ENCODE data around the gene MSL3B.
"Not testable (repeated sequence)": the region's sequence is repeated elsewhere in the genome, so short reads cannot be mapped to it uniquely, and the experiment has no call there.

Gene MSL3B

GRCh38 chr2:233867993-233868532 lies at the start of gene MSL3B:
Gene MSL3B (minus strand): TSS chr2:233868386.
- FAIRE-seq (no peak), DNase-seq (ENCODE audit: low spot score) (no peak)

- FAIRE-seq (no peak), DNase-seq (ENCODE audit: low spot score) (no peak)
Observed at GRCh38 chr2:233917116-233917515, 48.9 kb upstream of the MSL3B start, which contains the start of gene TRPM8. Gene TRPM8 (plus strand): TSS chr2:233917373. CDS start chr2:233926538, 9,165 bp downstream.

- no peak for DNase-seq (ENCODE audit: low spot score)
- peak; percentile 52 for FAIRE-seq
Observed at GRCh38 chr2:233915128-233915527, 46.9 kb upstream of the MSL3B start.

GRCh38 chr2:233912691-233913423 lies 44.7 kb upstream of the MSL3B start:
- DNase-seq (ENCODE audit: low spot score) = no peak

GRCh38 chr2:233907627-233908026 lies 39.4 kb upstream of the MSL3B start:
- no peak for DNase-seq (ENCODE audit: low spot score)
- no peak for FAIRE-seq

More at GRCh38 chr2:233912691-233913423, 44.7 kb upstream of the MSL3B start:
- no peak for FAIRE-seq

- FAIRE-seq = no peak
Observed at GRCh38 chr2:233905945-233906344, 37.8 kb upstream of the MSL3B start.

GRCh38 chr2:233901884-233902283 lies 33.7 kb upstream of the MSL3B start:
- FAIRE-seq = no peak
- no peak for DNase-seq (ENCODE audit: low spot score)

More at GRCh38 chr2:233905945-233906344, 37.8 kb upstream of the MSL3B start:
- no peak for DNase-seq (ENCODE audit: low spot score)

- no peak for FAIRE-seq
- DNase-seq (ENCODE audit: low spot score) = no peak
Observed at GRCh38 chr2:233901367-233901766, 33.2 kb upstream of the MSL3B start.

GRCh38 chr2:233896253-233896652 lies 28.1 kb upstream of the MSL3B start:
- not testable (repeated sequence) for DNase-seq (ENCODE audit: low spot score); FAIRE-seq

- FAIRE-seq = no peak
- DNase-seq (ENCODE audit: low spot score) = no peak
Observed at GRCh38 chr2:233892793-233893192, 24.6 kb upstream of the MSL3B start.

GRCh38 chr2:233882353-233882752 lies 14.2 kb upstream of the MSL3B start:
- FAIRE-seq = no peak

GRCh38 chr2:233872125-233872524 lies 3.9 kb upstream of the MSL3B start:
- FAIRE-seq; DNase-seq (ENCODE audit: low spot score): not testable (repeated sequence)

More at GRCh38 chr2:233882353-233882752, 14.2 kb upstream of the MSL3B start:
- no peak for DNase-seq (ENCODE audit: low spot score)

GRCh38 chr2:233871432-233871831 lies 3.2 kb upstream of the MSL3B start:
- FAIRE-seq (peak; percentile 31), DNase-seq (ENCODE audit: low spot score) (no peak)

GRCh38 chr2:233866479-233866878 lies 1.7 kb downstream of the MSL3B start:
- FAIRE-seq (no peak), DNase-seq (ENCODE audit: low spot score) (no peak)

GRCh38 chr2:233865838-233866237 lies 2.3 kb downstream of the MSL3B start:
- DNase-seq (ENCODE audit: low spot score) (no peak), FAIRE-seq (no peak)

- FAIRE-seq (no peak), DNase-seq (ENCODE audit: low spot score) (no peak)
Observed at GRCh38 chr2:233862261-233862768, 5.9 kb downstream of the MSL3B start.

- FAIRE-seq (no peak), DNase-seq (ENCODE audit: low spot score) (no peak)
Observed at GRCh38 chr2:233858331-233858730, 9.9 kb downstream of the MSL3B start.

GRCh38 chr2:233857511-233858141 lies 10.6 kb downstream of the MSL3B start:
- no peak for FAIRE-seq

GRCh38 chr2:233856184-233856583 lies 12.0 kb downstream of the MSL3B start:
- DNase-seq (ENCODE audit: low spot score) (no peak), FAIRE-seq (no peak)

More at GRCh38 chr2:233857511-233858141, 10.6 kb downstream of the MSL3B start:
- no peak for DNase-seq (ENCODE audit: low spot score)

- DNase-seq (ENCODE audit: low spot score) (no peak), FAIRE-seq (no peak)
Observed at GRCh38 chr2:233855345-233855744, 12.8 kb downstream of the MSL3B start.

- peak; percentile 93 for FAIRE-seq
- peak; percentile 96 for DNase-seq (ENCODE audit: low spot score)
Observed at GRCh38 chr2:233854241-233854981, 13.8 kb downstream of the MSL3B start, which contains the start of gene HJURP. Gene HJURP (minus strand): TSS chr2:233854535. CDS start chr2:233854500, 35 bp downstream.
